CD4-positive, alpha-beta T cell treated with Interleukin-17A for 4 hours (primary cell): ENCODE results near the gene KRTAP6-3.

ENCODE experiments used
- DNase-seq: peaks from one replicate; pipeline ENCODE4 v3.0.0-alpha.2; 2020; ENCODE audit warnings: mixed read lengths

The KRTAP6-3 gene, protein sequence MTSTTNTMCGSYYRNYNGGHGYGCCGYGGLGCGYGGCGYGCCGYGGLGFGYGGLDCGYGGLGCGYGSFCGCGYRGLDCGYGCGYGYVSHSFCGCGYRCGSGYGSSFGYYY

DNA sequence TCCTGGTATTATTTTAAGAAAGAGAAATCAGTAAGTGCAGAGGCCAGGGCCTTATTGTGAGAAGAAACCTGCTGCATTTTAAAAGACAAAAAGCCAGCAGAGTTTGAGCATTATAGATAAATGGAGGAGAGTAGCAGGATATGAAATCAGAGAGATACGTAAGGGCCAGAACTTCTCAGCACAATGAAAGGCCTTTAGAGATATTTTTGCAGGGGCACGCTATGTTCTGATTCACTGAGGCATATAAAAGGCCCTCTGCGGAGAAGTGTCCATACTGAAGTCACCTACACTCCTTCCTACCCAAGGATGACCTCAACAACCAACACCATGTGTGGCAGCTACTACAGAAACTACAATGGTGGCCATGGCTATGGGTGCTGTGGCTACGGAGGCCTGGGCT lies at the start of gene KRTAP6-3:
Gene KRTAP6-3, plus strand, starts transcription at position 301 of the 400 bp plus-strand sequence. Its CDS starts 6 bp downstream, at position 307.
- no peak for DNase-seq

DNA sequence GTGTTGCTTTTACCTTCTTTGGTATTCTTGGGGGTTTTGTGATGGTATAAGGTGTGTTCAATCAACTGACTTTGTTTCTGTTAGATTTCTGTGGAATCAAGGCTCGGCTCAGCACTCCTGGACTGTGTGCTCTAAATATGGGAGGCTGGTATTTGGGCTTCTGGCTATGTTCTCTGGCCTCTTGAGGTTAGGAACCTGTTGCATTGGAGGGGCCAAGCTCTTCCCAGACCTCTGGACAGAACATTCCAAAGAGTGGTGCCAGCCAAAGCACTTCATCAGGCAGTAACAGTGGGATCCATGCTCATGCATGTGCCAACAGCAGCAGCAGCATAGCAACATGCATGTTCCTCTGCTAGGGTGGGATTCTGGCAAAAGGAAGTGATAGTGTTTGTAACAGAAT lies 39.5 kb upstream of the KRTAP6-3 start:
- DNase-seq: no peak

DNA sequence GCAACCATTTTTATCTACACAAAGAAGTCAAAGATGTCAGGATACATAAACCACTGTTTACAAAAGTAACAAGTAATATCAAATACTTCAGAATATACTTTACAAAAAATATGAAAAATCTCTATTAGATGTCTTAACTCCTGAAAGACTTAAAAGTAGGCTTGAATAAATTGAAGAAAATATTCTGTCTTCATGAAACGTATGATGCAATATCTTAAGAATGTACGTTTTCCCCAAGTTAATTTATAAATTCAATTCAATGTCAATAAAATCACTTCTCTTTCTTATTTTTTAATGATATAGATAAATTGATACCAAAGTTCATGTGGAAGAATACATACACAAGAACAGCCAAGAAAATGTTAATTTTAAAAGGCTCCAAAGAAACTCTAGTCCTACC lies 37.1 kb upstream of the KRTAP6-3 start:
- no peak for DNase-seq

GRCh38 chr21:30561264-30561895 lies 30.9 kb upstream of the KRTAP6-3 start, which contains the start of gene KRTAP19-7:
Gene KRTAP19-7 (minus strand): TSS chr21:30561314. CDS start chr21:30561289, 25 bp downstream.
- DNase-seq: no peak

- DNase-seq: no peak
These were observed 30.3 kb upstream of the KRTAP6-3 start for GRCh38 chr21:30561957-30562356.

DNA sequence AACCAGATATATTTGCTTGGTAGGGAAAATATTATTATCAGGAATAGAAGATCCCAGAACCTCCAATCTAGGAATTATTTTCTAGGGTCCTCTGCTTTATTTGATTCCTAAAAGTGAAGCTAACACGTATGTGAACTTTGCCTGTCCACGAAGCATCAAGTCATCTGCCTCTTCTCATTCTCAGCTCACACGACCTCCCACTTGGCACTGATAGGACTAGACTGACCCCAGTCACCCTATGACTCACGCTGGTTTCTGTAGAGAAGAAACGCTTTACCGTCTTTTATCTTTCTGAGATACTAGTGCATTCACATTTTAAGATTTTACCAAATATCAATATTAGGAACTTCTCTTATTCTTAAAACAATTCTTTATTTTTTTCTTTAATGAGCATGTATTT lies 29.2 kb upstream of the KRTAP6-3 start:
- no peak for DNase-seq

GRCh38 chr21:30563630-30564029 lies 28.6 kb upstream of the KRTAP6-3 start:
- DNase-seq: no peak

DNA sequence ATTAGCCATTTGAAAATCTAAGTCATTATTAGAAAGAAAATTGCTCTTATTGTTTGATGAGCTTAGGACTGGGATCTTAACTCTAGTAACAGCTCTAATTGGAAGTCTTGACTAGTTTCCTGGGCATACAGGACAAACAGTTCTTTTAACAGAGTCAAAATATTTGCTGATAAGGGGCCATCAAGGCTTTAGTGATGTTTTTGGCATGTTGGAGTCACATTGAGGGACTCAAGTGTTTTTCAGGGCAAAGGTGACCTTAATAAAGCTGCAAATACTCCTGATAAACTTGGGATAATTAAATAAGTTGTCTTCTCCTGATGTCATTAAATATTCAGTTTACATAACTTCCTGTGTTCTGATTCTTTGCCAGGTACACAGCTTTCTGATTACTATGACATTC lies 24.6 kb upstream of the KRTAP6-3 start:
- DNase-seq: no peak

- no peak for DNase-seq
These were observed 14.5 kb upstream of the KRTAP6-3 start for GRCh38 chr21:30577766-30578165.

DNA sequence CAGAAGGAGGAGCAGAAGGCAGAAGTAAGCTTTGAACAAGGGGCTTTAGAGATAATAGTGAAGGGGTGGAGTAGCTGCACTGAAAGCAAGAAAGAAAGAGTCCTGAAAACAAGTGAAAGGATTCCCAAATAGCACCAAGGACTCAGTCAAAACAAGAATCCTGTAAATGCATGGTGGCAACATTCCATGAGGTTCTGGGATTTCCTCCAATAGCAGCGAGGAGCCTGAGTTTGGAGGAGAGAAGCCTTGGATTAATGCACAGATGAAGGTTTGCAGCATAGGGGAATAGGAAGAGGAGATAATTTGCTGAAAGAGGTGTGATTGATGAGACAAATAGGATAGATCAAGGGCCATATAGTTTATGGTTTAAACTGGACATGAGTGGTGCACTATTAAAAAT lies 12.9 kb upstream of the KRTAP6-3 start:
- DNase-seq: no peak

GRCh38 chr21:30580132-30580531 lies 12.1 kb upstream of the KRTAP6-3 start:
- no peak for DNase-seq

- no peak for DNase-seq
These were observed 9.4 kb upstream of the KRTAP6-3 start for GRCh38 chr21:30582870-30583269.

GRCh38 chr21:30590297-30590696 lies 1.9 kb upstream of the KRTAP6-3 start, which contains the start of gene KRTAP22-2:
Gene KRTAP22-2 (minus strand): TSS chr21:30590397.
- no peak for DNase-seq

DNA sequence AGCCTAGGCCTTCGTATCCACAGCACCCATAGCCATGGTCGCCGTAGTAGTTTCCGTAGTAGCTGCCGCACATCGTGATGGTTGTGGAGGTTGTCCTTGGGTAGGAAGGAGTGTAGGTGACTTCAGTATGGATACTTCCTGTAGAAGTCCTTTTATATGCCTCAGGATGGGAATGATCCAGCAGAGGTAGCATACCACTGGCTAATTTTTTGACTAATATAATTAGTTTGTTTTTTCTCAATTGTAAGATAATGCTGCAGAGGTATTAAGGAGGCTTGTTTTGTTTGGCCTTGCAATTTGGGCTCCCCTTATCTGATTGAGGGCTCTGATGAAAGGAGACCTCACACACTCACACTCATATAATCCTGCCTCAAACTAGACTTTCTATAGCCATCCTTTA lies 6.6 kb downstream of the KRTAP6-3 start, which contains the start of gene KRTAP6-2:
Gene KRTAP6-2, minus strand, starts transcription at position 101 of the 400 bp plus-strand sequence. Its CDS starts 28 bp downstream, at position 73.
- DNase-seq: no peak

DNA sequence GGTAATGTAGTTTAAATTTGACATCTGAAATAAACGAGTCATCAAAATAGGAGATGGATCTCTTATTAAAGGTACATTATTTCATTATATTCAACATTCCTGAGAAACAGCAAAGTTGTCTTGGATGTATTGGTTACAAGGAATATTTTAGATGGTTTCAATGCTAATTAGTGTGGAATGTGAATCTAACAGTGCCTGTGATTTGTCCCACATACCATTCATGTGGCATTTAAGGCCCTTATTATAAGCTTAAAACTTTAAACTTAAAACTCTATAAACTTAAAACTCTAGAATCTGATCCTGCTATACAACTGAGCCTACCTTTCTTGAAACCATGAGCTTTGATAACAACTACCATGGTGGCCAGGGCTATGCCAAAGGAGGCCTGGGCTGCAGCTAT lies 8.5 kb downstream of the KRTAP6-3 start, which contains the start of gene KRTAP22-1:
Gene KRTAP22-1, plus strand, starts transcription at position 301 of the 400 bp plus-strand sequence.
- DNase-seq: no peak

DNA sequence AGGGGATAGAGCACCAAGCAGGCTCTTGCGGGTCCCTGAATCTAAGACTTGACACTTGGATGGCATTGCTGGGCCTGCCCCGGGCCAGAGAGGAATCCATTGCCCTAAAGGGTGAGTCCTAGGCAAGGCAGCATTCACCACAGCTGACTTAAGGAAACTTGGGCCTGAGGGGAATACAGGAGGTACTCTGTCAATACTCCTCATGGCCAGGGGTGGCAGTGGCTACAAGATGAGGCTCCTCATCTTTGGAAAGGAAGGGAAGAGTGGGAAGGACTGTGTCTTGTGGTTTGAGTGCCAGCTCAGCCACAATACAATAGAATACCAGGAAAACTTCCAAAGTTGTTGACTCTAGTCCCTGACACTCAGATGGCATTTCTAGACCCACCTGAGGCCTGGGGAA lies 13.7 kb downstream of the KRTAP6-3 start:
- no peak for DNase-seq

DNA sequence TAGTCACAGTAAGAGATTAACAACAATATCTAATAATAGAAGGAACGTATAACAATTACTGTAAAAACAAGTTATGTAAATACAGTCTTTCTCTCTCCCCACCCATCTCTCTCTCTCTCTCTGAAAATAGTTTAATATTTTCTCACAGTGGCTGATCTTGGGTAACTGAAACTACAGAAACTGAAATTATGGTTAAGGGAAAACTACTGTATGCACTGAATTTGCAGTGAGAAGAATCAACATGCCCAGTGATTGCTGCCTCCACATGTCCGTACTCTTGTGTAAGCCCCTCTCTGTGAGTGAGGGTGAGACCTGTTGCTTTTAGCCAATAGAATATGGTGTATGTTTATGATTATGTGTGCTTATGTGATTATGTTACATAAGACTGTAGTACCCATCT lies 19.9 kb downstream of the KRTAP6-3 start:
- DNase-seq: no peak

DNA sequence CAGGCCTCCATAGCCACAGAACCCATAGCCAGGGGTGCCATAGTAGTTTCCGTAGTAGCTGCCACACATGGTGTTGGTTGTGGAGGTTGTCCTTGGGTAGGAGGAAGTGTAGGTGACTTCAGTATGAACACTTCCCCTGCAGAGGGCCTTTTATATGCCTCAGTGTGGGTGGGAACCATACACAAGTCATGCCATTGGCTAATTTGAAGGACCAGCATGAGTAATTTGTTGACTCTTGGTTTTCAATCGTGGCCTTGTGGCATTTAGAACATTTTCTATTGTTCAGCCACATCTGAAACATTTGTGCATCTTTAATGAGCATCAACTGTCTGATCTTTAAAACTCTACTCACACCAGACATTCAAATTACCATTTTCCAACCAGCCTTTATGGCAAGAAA lies 21.6 kb downstream of the KRTAP6-3 start, which contains the start of gene KRTAP6-1:
Gene KRTAP6-1, minus strand, starts transcription at position 95 of the 400 bp plus-strand sequence. Its CDS starts 26 bp downstream, at position 69.
- no peak for DNase-seq

DNA sequence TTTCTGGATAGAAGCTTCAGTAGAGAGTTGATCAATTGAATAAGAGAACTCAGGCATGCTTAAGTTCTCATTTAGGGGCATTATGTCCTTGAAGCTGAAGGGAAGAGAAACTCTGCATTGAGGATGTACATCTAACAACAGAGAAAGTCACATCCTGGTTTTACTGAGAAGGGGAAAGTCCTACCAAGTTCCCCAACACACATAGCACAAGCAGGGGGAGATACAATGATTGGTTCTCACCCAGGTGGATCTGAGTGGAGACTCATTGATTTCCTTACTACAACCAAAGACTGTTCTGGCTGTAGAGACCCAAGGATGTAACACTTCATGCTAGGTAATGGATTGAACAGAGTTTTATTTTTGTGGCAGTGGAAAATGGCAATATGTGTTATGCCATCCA lies 23.0 kb downstream of the KRTAP6-3 start:
- DNase-seq: no peak

DNA sequence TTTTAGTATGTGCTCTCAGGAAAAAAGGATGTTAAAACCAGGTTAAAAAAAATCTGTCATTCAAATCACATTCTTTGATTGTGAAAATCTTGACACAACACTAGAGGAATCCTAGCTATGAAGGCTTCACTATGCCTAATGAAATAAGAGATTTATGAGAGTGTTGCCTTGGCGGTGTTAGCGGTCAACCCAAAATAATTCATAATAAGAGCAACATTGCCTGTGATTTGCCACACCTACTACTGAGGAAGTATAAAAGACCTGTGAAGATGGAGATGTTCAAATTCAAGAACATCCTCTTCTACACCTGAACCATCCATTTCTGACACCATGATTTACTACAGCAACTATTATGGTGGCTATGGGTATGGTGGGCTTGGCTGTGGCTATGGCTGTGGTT lies 23.9 kb downstream of the KRTAP6-3 start, which contains the start of gene KRTAP20-1:
Gene KRTAP20-1, plus strand, starts transcription at position 301 of the 400 bp plus-strand sequence. Its CDS starts 30 bp downstream, at position 331.
- no peak for DNase-seq

DNA sequence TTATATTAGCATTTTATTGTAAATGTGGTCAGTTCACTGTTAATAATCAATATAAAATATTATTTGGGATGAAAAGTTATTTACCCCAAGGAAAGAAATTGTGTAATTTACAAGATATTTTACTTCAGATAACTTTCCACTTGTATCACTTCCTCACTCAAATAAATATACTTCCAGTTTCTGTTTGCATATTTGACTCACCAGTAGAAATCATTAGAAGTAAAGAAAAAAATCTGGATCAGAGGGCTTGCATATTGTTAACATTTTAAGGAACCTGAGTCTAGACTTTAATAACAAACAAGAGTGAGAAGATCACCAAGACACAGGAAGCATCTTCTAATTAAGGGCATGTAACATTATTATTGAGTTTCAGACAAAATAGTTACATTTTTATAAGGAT lies 27.8 kb downstream of the KRTAP6-3 start:
- DNase-seq: no peak

DNA sequence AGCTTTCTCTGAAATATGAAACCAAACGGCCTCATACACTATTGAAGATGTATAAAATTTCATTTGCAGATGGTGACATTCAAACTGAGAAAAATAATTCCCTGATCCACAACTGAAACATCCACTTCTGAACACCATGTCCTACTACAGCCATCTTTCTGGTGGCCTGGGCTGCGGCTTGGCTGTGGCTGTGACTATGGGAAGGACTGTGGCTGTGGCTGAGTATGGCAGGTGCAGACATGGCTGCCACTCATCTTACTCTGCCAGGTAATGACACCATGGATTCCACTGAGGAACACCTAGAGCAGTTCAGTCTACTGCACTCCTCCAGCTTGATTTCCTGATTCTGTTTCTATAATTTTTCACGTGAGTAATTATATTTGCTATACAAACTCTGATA lies 28.3 kb downstream of the KRTAP6-3 start, which contains the start of gene KRTAP20-4:
Gene KRTAP20-4, plus strand, starts transcription at position 106 of the 400 bp plus-strand sequence.
- DNase-seq: no peak

- no peak for DNase-seq
These were observed 31.1 kb downstream of the KRTAP6-3 start for GRCh38 chr21:30623362-30623761.
